HG03175 (cell line): ENCODE measurements around the gene SASS6.
A peak's percentile ranks its signal among the peaks of the same experiment; 100 is the strongest.
"Not testable (repeated sequence)": the region's sequence is repeated elsewhere in the genome, so short reads cannot be mapped to it uniquely, and the experiment has no call there.

Source experiments
- ATAC-seq: cut with Tn5 transposase; IDR thresholded peaks from one replicate; pipeline ENCODE4 v1.9.1; 2021; ENCODE audit warnings: mild to moderate bottlenecking, moderate library complexity; ENCODE audit not compliant: unreplicated experiment

SASS6 gene

GRCh38 chr1:100051401-100051800, 81.3 kb downstream of the SASS6 start:
- ATAC-seq: no peak

GRCh38 chr1:100050139-100050538, 82.6 kb downstream of the SASS6 start:
- no peak for ATAC-seq

GRCh38 chr1:100047235-100047708, 85.5 kb downstream of the SASS6 start:
- not testable (repeated sequence) for ATAC-seq

GRCh38 chr1:100045206-100045605, 87.5 kb downstream of the SASS6 start:
- ATAC-seq: no peak

- ATAC-seq: no peak
These were observed 93.1 kb downstream of the SASS6 start for GRCh38 chr1:100039591-100039990.

- peak; percentile 40 for ATAC-seq
These were observed 94.0 kb downstream of the SASS6 start for GRCh38 chr1:100038660-100039287.

GRCh38 chr1:100037927-100038659, 94.6 kb downstream of the SASS6 start:
- peak; percentile 87 for ATAC-seq

GRCh38 chr1:100037656-100037926, 95.1 kb downstream of the SASS6 start:
- ATAC-seq: no peak

- peak; percentile 0 for ATAC-seq
These were observed 95.7 kb downstream of the SASS6 start for GRCh38 chr1:100036718-100037655.

- ATAC-seq: no peak
These were observed 97.5 kb downstream of the SASS6 start for GRCh38 chr1:100035214-100035613.

GRCh38 chr1:100034470-100034869, 98.3 kb downstream of the SASS6 start:
- no peak for ATAC-seq
